Suppressor macrophage (primary cell): ENCODE measurements around the gene MMP14.
"Not testable (repeated sequence)": the region's sequence is repeated elsewhere in the genome, so short reads cannot be mapped to it uniquely, and the experiment has no call there.

Experiments
- DNase-seq, 4 experiments: peaks; one replicate each; pipeline ENCODE4 v3.0.0-alpha.2; 2020 to 2022
- total RNA-seq, 17 experiments: gene quantifications; one replicate each; lab custom pipeline; 2026; ENCODE audit warnings: mixed read lengths in 6 of 17, inconsistent platforms in 3 of 17; lab: John Stamatoyannopoulos, UW

MMP14 gene
- 147 to 921 (median 291) reads per million in 17 experiments for total RNA-seq

DNA sequence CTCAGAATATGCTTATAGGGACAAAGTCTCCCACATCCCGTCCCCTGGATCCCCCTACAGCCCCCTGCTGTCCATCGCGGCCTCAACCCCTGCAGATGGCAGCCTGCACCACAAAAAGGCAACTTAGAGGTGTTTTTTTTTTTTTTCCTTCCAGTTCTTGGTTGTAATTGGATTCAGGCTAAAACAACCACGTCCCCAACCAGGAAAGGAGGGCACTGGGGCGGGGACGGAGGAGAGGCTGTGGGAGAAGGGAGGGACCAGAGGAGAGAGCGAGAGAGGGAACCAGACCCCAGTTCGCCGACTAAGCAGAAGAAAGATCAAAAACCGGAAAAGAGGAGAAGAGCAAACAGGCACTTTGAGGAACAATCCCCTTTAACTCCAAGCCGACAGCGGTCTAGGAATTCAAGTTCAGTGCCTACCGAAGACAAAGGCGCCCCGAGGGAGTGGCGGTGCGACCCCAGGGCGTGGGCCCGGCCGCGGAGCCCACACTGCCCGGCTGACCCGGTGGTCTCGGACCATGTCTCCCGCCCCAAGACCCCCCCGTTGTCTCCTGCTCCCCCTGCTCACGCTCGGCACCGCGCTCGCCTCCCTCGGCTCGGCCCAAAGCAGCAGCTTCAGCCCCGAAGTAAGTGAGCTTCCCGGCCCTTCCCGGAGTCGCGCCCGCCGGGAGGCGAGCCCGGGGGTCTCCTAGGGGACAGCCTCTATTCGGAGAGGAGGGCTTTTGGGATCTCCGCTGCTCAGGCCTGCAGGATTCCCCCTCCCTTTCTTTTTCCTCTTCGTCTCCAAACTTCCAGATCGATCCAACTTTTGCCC is at the start of gene MMP14:
Gene MMP14 (plus strand): TSS at position 285 of the 813 bp plus-strand sequence. CDS start 233 bp downstream, at position 518.
- DNase-seq, result peak; percentile 56 to 87 (median 73)

DNA sequence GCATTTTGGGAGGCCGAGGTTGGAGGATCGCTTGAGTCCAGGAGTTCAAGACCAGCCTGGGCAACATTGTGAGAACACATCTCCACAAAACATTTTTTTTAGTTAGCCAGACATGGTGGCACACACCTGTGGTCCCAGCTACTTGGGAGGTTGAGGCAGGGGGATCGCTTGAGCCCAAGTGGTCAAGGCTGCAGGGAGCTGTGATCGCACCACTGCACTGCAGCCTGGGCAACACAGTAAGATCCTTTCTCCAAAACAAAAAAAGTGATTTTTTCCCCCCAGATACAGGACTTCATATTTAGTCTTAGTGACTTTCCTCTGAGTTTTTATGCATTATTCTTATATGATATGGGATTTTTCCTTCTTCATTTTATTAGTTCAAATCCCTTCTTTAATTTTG is 49.7 kb upstream of the MMP14 start:
- no peak for DNase-seq

DNA sequence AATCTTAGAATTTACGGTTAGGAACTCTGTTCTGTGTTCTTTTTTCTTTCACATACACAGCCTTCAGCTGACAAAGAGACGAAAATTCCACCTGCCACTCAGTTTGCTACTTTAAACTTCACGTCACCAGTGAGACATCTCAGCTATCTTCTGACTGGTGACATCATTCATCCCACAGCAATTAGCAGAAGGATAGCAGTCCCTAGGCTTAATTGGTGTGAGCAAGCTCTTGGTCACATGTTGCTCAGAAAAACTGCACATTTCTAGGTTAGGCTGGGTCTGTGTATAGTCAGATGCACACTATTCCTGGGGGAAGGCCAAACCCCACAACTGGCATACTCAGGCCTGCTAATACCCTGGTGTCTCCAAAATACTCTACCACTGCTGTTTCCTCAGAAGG is 45.1 kb upstream of the MMP14 start:
- DNase-seq, result peak; percentile 66 to 88 (median 76)

DNA sequence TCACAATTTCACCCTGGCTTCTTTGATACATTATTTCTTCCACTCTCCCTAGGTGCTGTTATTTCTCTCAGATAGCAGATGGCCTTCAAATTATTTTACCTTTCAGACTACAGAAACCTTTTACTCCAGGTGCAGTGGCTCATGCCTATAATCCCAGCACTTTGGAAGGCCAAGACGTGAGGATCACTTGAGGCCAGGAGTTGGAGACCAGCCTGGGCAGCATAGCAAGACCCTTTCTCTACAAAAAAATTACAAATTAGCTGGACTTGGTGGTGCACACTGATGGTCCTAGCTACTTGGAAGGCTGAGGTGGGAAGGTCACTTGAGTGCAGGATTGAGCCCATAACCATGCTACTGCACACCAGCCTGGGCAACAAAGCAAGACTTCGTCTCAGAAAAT is 44.2 kb upstream of the MMP14 start:
- no peak for DNase-seq

DNA sequence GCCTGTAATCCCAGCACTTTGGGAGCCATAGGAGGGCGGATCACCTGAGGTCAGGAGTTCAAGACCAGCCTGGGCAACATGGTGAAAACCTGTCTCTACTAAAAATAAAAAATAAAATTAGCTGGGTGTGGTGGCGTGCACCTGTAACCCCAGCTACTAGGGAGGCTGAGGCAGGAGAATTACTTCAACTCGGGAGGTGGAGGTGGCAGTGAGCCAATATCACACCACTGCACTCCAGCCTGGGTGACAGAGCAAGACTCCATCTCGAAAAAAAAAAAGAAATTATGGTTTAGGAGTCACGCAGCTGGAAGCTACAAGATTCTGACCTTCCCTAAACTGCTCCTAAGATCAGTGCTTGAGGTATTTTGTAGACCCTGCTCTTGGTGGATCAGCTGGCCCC is 42.8 kb upstream of the MMP14 start:
- DNase-seq, result not testable (repeated sequence)

DNA sequence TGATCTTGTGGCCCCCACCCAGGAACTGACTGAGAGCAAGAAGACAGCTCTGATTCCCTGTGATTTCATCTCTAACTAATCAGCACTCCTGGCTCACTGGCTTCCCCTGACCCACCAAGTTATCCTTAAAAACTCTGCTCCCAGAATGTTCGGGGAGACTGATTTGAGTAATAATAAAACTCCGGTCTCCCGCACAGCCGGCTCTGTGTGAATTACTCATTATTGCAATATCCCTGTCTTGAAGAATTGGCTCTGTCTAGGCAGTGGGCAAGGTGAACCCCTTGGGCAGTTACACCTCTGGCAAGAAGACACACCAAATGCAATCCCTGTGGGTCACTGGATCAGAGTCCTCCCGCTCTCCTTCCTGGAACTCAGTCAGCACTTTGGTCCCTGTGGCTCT is 42.4 kb upstream of the MMP14 start:
- DNase-seq, result no peak

DNA sequence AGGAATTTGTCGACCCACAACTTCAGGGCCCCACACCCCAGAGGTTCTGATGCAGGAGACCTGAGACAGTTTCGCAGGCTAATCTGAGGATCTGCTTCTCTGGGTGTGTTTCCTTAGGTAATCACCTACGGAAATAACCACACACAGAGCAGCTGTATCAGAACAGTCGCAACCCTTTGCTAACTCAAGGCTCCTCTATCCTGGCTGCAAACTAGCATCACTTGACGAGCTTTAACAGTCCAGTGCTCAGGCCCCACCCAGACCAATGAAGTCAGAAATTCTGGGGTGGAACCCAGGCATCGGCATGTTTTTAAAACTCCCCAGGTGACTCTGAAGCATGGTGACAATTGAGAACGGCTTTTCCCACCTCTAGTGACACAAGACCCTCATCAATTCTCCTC is 41.8 kb upstream of the MMP14 start:
- no peak for DNase-seq

DNA sequence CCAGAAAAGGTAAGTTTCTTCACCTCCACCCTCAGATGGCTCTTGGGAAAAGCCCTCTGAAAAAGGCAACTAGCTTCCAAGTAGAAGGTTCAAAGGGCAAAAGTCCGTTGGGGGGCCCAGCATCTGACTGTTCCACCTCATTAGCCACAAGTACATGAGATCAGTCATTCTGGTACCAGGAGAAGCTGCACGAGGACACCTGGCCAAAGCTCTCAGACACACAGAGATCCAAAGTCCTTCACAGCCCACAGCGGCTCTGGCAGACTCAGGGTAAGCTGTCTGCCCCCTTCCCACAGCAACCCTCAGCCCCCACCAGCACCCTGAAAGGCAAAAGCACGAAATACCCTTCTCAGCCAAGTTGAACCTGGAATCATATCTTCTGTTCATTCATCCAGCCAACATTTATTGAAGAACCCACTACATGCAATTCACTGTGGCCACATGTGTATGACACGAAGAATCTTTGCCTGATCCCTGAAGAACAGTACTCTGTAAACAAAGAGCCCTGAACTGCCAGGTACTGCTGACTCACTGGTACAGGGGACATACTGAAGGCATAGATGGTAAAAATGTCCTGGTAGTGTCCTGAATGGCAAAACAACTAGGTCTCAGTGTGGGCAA is 40.2 kb upstream of the MMP14 start:
- DNase-seq, result no peak

DNA sequence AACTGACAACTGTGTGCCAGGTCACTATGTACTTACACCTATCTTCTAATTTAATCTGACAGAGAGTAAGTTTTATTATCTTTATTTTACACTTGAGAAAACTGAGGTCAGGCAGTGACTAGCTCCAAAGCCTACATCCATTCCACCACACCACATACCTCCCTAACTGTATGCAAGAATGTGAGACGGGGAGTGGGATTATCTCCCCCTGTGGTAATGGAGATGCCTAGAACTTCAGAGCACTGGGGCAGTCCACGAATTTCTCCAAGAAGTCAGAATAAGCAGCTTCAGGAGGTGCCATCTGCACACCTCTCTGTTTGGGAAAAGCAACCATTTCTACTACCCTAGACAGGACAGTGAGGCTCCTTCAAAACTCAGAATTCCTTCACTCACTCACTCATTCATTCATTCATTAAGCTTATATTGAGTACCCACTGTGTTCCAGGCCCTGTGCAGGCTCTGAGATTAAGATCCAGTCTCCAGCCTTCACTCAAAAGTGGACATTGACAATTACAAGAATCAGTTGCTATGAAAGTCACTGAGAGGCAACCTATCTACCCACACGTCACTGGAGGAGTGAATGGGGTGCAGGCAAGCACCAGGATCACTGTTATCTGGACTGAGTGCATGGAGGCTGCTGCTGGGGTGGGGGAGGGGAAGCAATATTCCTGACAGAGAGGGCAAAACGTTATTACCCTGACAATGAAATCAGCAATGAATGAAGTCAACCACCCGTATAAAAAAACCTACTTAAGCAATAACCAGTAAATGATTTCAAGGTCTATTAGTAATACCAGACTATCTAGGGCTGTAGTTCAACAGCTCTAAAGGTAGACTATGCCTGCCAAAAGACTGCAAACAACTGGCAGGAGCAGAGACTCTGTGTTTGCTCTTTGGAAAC is 39.1 kb upstream of the MMP14 start:
- DNase-seq, result peak in 1 of 4 experiments; percentile 17

DNA sequence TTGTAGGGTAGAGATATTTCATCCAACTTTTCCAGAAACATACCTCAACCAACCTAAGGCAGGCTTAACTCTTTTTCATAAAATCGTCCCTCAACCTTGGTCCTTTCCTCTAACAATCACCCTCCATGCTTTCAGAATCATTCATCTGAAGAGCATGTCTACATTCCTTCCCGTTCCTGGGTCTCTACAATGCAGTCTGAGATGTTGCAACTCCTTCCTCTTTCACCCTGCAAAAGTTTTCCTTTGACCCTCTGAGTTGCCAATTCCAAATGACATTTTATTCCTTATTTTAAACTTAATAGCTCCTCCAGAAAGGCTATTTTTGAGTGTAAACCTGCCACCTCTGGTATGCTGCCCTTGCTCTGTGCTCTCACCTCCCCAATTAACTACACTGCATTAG is 37.9 kb upstream of the MMP14 start:
- DNase-seq, result peak; percentile 52 to 83 (median 72)

DNA sequence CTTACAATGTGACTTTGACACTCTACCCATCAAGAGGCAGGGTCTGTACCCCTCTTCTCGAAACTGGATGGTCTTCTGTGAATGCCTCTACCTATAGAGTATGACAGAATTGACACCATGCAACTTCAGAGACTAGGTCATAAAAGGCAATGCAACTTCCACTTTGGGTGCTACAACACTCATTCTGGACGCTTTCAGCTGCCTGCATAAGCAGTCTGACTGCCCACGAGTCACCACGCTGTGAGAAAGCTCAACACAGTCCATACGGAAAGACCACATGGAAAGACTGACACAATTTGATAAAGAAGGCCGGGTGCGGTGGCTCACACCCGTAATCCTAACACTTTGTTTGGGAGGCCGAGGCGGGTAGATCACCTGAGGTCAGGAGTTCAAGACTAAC is 36.0 kb upstream of the MMP14 start:
- peak; percentile 73 to 88 (median 86) for DNase-seq

DNA sequence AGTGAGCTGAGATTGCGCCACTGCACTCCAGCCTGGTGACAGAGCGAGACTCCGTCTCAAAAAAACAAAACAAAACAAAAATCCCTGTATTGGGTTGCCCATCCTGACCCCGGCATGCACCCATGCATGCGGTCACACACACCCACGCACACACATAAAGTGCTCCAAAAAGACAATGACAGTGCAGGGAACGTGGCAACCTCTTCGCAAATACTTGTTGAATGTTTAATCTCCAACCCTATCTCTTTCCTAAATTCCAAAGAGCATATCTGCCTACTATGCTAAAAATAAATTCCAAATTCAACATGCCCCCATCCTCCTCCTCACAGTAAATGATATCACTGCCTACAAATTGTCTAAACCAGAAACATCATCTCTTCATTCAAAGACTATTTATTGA is 34.7 kb upstream of the MMP14 start:
- DNase-seq, result peak in 2 of 4 experiments; percentile 48 to 62

DNA sequence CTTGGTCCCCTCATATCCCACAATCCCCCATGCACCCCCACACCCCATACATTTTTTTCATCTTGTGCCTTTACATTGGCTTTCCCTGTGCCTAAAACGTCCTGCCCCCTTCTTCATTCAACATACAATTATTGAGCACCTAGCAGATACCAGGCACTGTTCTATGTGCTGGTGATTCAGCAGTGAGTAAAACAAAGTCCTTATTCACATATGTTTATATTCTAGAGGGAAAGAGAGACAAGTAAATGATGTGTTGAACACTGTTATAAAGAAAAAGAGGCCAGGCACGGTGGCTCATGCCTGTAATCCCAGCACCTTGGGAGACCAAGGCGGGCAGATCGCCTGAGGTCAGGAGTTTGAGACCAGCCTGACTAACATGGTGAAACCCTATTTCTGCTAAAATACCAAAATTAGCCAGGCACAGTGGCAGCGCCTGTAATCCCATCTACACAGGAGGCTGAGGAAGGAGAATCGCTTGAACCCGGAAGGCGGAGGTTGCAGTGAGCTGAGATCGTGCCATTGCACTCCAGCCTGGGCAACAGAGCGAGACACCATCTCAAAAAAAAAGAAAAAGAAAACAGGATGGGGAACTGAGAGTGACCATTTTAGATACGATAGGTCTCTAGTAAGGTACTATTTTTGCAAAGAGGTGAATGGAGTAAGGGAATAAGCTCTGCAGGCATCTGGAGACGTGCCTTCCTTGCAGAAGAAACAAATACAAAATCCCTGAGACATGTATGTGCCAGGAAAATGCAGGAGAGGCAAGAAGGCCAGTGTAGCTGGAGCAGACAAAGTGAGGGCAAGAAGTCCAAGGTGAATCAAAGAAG is 33.3 kb upstream of the MMP14 start:
- no peak for DNase-seq

DNA sequence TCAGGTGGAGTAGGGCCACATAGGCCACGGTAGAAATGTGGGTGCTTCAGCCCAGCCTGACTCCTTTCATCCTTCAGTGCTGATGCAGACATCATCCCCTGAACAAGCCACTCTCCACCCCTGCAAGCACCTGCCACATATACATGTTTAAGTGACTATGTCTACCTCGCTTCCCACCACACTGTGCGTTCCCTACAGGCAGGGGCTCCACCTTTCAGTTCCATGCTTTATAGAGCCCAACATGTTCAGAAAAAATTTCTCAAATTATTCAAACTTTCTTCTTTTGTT is 32.8 kb upstream of the MMP14 start:
- DNase-seq, result no peak

DNA sequence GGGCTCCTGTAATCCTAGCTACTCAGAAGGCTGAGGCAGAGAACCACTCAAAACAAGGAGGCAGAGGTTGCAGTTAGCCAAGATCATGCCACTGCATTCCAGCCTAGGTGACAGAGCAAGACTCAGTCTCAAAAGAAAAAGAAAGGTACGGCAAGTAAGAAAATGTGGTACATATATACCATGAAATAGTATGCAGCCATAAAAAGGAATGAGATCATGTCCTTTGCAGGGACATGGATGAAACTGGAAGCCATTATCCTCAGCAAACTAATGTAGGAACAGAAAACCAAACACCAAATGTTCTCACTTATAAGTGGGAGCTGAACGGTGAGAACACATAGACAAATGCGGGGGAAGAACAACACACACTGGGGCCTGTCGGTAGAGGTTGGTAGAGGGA is 31.1 kb upstream of the MMP14 start:
- DNase-seq, result not testable (repeated sequence)

DNA sequence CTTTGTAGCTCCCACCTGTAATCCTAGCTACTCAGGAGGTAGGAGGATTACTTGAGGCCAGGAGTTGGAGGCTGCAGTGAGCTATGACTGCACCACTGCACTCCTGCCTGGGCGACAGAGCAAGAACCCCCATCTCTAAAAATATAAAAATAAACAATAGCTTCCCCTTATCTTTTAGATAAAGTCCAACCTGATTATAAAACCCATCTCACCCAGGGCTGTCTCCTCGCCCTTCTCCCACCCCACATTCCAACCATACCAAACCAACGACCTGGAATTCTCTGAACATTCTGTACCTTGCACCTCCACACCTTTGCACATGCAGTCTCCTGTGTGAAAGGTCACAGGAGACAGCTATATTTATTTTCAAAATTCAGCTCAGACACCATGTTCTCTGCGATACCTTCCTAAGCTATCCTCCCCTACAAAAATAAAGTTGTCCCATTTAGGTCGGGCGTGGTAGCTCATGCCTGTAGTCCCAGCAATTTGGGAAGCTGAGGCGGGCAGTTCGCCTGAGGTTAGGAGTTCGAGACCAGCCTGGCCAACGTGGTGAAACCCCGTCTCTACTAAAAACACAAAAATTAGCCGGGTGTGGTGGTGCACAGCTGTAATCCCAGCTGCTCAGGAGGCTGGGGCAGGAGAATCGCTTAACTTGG is 28.8 kb upstream of the MMP14 start:
- no peak for DNase-seq

DNA sequence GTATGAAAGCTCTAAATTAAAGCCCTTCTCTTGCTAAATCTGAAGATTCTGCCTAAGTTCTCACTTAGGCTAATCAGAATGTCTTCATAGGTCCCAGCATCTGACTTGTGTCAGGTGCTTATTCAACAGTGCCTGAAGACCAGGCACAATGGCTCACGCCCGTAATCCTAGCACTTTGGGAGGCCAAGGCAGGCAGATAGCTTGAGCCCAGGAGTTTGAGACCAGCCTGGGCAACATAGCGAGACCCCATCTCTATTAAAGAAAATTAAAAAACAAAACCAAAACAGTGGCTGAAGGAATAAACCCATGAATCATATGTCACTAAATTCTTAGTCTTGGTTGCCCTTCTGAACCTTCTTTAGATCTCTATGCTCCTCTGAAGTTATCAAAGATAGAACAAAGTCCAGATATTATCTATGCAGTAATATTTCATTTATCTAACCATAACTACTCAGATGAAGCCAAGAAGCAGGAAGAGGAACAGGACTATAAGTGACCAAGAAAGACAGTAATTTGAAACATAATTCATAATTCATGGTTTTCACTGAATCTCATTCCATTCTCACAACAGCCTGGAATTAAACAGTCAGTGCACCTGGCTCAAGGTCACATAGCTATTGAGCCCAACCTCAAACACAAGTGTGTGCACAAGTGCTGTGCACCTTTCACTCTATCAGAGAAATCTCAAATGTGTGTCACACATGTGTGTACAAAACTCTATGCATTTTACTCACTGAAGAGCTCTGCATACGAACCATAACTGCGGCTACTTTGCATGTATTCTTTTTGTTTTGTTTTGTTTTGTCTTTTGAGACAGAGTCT is 27.8 kb upstream of the MMP14 start:
- DNase-seq, result no peak

DNA sequence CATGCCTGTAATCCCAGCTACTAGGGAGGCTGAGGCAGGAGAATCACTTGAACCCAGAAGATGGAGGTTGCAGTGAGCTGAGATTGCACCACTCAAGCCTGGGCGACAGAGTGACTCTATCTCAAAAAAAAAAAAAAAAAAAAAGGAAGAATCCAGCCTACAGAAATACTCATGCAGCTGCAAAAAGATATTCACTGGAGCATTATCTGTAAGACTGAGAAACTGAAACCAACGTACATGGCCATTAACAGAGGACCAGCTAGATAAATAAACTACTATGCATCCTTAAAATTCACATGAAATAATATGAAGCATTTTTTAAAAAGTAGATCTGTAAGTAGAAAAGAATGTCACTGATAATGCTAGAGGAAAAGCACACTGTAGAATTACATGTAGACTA is 24.7 kb upstream of the MMP14 start:
- peak; percentile 37 to 75 (median 68) for DNase-seq

DNA sequence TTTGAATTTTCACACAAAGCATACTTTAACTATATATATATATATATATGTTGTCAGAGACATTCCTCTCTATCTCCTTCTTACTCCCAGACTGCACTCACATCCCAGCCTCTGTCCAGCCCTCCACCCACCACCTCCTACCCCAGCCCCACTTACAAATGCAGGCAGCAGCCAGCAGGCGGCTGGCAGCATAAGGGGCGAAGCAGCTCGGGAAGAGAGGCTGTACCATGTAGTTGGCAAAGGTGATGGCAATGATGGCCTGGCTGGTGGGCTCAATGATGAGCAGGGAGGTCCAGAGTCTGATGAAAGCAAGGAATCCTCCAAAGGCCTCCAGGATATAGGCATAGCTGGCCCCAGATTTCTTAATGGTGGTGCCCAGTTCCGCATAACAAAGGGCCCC is 23.6 kb upstream of the MMP14 start:
- no peak for DNase-seq

DNA sequence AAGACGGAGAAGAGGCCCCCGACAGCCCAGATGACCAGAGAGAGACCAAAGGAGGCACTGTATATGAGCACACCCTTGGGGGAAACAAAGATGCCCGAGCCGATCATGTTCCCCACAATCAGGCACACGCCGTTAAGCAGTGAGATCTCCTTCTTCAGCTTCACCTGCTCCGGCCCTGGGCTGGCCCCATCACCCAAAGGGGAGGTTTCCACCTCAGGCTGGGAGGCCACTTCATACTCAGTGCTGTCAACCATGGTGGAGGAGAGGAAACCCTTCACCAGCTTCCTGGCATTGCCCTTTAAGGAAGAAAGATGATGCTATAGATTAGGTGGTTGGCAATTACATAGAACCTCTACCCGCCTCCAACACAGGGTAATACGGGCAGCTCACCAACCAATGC is 23.2 kb upstream of the MMP14 start:
- no peak for DNase-seq

DNA sequence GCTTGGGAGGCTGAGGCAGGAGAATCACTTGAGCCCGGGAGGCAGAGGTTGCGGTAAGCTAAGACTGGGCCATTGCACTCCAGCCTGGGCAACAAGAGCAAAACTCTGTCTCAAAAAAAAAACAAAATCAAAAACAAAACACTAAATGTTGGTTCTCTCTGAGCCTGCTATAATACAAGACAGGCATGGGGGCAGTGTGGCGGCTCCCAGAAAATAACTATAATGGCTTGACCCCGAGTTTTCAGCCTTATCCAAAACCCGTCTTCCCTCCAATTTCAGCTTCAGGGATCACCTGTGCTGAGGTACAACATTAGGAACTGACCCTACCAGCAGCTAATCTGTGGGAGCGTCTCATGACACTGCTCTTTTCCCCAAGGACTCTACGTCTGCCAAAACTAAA is 22.0 kb upstream of the MMP14 start:
- no peak for DNase-seq
